GM12875 (cell line): ENCODE results near the gene FKBP6.
"Not testable (repeated sequence)": the region's sequence is repeated elsewhere in the genome, so short reads cannot be mapped to it uniquely, and the experiment has no call there.

Source experiments
- H3K4me3 ChIP-seq: one replicate; pipeline ENCODE4 v1.5.1; 2011; ENCODE audit warnings: low read depth, low read length, control low read depth
- CTCF ChIP-seq: IDR thresholded peaks from 2 replicates; pipeline ENCODE4 v1.5.1; 2011; ENCODE audit warnings: low read depth, mild to moderate bottlenecking, control low read depth, inconsistent platforms, low read length, moderate library complexity, borderline replicate concordance; ENCODE audit not compliant: insufficient read depth

Gene FKBP6

GRCh38 chr7:73308665-73309214, 19.2 kb upstream of the FKBP6 start, which contains the start of gene NSUN5:
NSUN5 (minus strand) TSS chr7:73308826; CDS start chr7:73308790, 36 bp downstream.
- no peak for TF ChIP-seq CTCF
- H3K4me3 ChIP-seq = peak within 1 kb of the TSS; percentile 78

DNA sequence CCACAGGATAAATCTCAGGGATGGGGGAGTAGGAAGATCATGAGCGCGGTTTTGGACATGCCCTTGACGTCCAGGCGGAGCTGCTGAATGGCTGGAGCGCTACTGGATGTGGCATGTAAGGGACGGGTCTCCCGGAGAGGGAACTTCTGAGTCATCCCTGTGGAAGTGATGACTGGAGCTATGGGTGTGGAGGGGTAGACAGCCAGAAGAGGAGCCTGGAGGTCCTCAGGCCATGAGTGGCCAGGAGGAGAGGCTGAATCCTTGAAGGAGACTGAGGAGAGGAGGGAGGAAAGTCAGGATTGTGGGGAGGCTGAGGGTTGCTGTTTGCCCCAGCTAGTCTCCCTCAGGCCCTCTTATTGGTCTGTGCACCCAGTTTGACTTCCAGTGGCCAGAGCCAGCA, 16.5 kb upstream of the FKBP6 start:
- not testable (repeated sequence) for H3K4me3 ChIP-seq

DNA sequence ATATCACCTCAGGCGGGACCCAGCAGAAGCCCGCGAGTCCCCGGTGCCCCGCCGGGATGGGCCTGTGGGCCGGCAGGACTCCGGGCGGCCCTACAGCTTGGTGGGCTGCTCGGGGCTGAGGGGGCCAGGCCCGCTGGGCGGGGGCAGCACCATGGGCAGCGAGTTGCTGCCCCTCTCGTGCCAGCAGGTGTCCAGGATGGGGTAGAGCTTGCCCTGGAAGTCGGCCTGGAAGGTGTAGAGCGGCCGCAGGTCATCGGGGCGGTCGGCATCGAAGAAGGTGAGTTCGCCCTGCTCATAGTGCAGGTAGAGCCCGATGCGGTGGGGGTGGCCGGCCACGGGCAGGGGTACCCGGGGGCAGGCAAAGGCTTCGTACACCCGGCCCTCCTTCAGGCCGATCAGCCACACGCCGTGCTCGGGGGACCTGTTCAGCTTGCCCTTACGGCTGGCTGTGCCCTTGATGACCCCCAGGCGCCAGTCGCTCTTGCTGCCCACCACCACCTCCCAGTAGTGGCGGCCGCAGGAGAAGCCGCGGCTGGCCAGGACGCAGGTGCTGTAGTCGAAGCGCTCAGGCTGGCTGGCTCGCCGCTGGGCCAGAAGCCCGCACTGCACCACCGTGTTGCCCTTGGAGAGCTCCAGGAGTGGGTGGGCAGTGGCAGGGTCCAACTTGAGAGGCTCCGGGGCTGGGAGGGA, 15.0 kb upstream of the FKBP6 start:
- H3K4me3 ChIP-seq = no peak overlapping the region
- no peak for TF ChIP-seq CTCF

DNA sequence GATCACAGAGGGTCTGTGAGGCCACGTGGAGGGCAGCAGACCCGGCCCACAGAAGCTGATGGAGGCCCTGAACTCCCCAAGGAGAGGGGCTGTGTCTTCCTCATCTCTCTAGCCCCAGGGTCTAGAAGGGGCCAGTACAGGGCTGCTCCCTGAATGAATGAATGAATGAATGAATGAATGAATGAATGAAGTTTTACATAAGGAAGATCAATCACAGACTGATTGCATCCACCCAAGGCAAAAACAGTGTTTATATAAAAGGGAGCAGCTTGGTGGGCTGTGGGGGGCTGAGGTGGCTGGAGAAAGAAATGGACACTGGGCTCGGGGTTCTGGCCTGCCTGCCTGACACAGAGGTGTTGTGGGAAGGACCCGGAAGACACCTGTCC, 14.4 kb upstream of the FKBP6 start:
- no peak for TF ChIP-seq CTCF
- H3K4me3 ChIP-seq = no peak overlapping the region

DNA sequence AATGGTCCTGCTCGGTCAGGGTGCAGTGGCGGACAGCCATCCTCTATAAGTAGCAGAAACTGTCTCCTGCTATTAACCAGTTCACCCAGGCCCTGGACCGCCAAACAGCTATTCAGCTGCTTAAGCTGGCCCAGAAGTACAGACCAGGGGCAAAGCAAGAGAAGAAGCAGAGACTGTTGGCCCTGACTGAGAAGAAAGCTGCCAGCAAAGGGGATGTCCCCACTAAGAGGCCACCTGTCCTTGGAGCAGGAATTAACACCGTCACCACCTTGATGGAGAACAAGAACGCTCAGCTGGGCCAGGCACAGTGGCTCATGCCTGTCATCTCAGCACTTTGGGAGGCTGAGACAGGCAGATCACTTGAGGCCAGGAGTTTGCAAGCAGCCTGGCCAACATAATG, 13.7 kb upstream of the FKBP6 start:
- no peak for TF ChIP-seq CTCF
- no peak overlapping the region for H3K4me3 ChIP-seq

DNA sequence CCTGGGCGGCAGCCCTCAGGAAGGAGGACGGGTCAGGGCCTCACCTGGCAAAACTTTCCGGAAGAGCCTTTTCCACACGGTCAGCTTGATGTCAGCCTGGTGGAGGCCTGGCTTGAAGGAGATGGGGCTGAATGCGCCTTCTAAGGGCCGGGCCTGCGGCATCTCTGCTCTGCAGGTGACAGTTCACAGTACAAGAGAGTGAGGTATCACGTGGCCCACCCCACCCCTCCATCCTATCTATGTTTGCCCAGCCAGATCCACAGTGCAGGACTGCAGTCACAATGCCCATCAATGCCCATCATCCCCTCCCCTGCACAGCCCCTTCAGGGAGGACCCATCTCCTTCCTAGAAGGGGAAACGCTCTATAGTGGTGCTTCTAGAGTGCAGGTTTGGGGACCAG, 11.4 kb upstream of the FKBP6 start:
- H3K4me3 ChIP-seq = no peak overlapping the region
- TF ChIP-seq CTCF = no peak

DNA sequence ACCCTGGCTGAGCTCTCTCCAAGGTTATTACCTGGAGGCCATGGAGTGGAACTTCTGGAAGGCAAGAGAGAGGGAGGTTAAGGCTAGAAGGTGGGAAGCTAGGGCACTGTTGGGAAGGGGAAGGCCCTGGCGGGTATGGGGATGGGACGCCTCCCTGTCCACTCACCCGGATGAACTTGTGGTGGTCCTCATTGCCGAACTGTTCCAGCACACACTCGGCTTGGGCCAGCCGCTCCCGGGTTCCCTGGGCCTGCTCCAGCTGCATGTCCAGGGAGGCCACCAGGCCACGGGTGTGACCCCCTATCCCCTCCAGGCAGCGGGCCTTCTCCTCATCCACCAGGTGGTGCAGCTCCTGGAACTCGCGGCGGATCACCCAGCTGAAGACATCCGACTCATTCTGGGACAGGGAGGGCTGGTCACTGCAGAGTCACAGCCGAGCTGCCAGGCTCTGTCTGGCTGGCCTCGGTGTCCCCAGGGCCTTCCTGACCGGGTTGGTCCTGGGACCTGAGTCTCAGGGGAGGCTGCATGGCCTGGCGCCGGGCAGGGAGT, 9.2 kb upstream of the FKBP6 start:
- not testable (repeated sequence) for H3K4me3 ChIP-seq

- H3K4me3 ChIP-seq = not testable (repeated sequence)
These were observed 8.4 kb upstream of the FKBP6 start for GRCh38 chr7:73319541-73319940.

DNA sequence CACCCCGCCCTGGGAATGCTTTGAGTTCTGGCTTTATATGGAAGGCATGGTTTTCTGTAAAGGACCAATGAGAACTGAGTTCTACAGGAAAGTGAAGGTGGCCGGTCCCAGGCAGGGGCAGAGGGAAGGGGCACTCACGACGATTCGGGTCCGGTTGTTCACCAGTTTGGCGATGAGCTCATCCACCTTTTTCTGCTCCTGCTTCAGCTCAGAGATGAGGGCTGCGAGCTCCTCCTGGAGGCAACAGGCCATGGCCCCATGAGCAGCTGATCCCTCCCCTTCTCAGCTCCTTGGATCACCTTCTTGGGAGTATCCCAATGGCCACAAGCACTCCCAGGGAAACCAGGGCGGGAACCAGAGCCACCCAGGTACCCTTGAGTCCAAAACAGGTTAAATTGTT, 8.0 kb upstream of the FKBP6 start:
- not testable (repeated sequence) for H3K4me3 ChIP-seq

- H3K4me3 ChIP-seq = not testable (repeated sequence)
These were observed 4.4 kb upstream of the FKBP6 start for GRCh38 chr7:73323434-73324080.
